GM12878 (cell line): ENCODE measurements around the gene KATNB1. TPM values are rescaled to one million over a fixed set of nuclear protein-coding genes. Genes with fewer than 3 reads are reported as not detected.

Experiments
- ASH2L ChIP-seq: fragments of 300-600, 200-600 bp; sonication (generic); IDR thresholded peaks from 2 replicates; pipeline ENCODE4 v1.6.1; 2017; ENCODE audit warnings: low read depth, mild to moderate bottlenecking, borderline replicate concordance
- ATF7 ChIP-seq: fragments of 450-650 bp; IDR thresholded peaks from 2 replicates; pipeline ENCODE4 v1.6.1; 2016; ENCODE audit warnings: low read depth, mild to moderate bottlenecking
- CBX5 ChIP-seq: sonication (generic); IDR thresholded peaks from 2 replicates; pipeline ENCODE4 v1.6.1; 2016; ENCODE audit warnings: low read depth, moderate library complexity, mild to moderate bottlenecking, inconsistent platforms
- EP300 ChIP-seq, 2 experiments: fragments of 150-350 bp in 1 of 2; IDR thresholded peaks; 2 replicates each; pipeline ENCODE4 v1.6.1; 2011 to 2012; ENCODE audit warnings: low read depth in 2 of 2, low read length in 2 of 2, borderline replicate concordance in 1 of 2, improper control_type of control experiment in 1 of 2, inconsistent platforms in 1 of 2; ENCODE audit not compliant: control insufficient read depth in 1 of 2
- POLR2AphosphoS2 ChIP-seq: IDR thresholded peaks from 2 replicates; pipeline ENCODE4 v1.6.1; 2011; ENCODE audit warnings: low read depth, mild to moderate bottlenecking, low read length, improper control_type of control experiment, moderate library complexity
- POLR2AphosphoS5 ChIP-seq: IDR thresholded peaks from 2 replicates; pipeline ENCODE4 v1.6.1; 2011; ENCODE audit warnings: mild to moderate bottlenecking, low read length, inconsistent platforms
- RUNX3 ChIP-seq: IDR thresholded peaks from 2 replicates; pipeline ENCODE4 v1.6.1; 2012; ENCODE audit warnings: low read length, inconsistent platforms
- SIX5 ChIP-seq: IDR thresholded peaks from 2 replicates; pipeline ENCODE4 v1.6.1; 2011; ENCODE audit warnings: mild to moderate bottlenecking, low read depth, low read length, moderate library complexity; ENCODE audit not compliant: severe bottlenecking
- SUZ12 ChIP-seq: fragments of 200-600 bp; sonication (generic); IDR thresholded peaks from one replicate; pipeline ENCODE4 v1.6.1; 2018; ENCODE audit warnings: antibody characterized with exemption, mild to moderate bottlenecking; ENCODE audit not compliant: unreplicated experiment
- ZSCAN29 ChIP-seq: fragments of 450-650 bp; IDR thresholded peaks from 2 replicates; pipeline ENCODE4 v1.6.1; 2017; ENCODE audit warnings: mild to moderate bottlenecking, moderate library complexity
- ZZZ3 ChIP-seq: IDR thresholded peaks from 2 replicates; pipeline ENCODE4 v1.6.1; 2011; ENCODE audit warnings: low read depth; ENCODE audit not compliant: control insufficient read depth, insufficient read length
- polyA plus RNA-seq, 11 experiments: library from polyadenylated mRNA; depleted of rRNA in 4 of 11; unstranded in 6 of 11; stranded (reverse) in 5 of 11; fragments of >200 nt; fragmentation: Nextera tagmentation in 4 of 11; fragmentation: Illumina TruSeq in 1 of 11; extraction: Ambion mirVana in 4 of 11; extraction: Trizol in 1 of 11; gene quantifications; 1 replicate in 1 of 11; 2 replicates in 10 of 11; pipeline versions ENCODE4 v1.2.1 to v1.2.3, GENCODE V29; 2011 to 2016; ENCODE audit warnings: inconsistent platforms in 2 of 11, missing spikeins in 2 of 11, low read depth in 1 of 11
- total RNA-seq, 4 experiments: library from RNA; depleted of rRNA in 3 of 4; stranded (reverse); fragments of >200 nt in 3 of 4; fragmentation: Illumina TruSeq in 1 of 4; extraction: Trizol in 1 of 4; gene quantifications; 2 replicates each; pipeline versions ENCODE4 v1.2.1 to v1.2.3, GENCODE V29; 2013 to 2021
- TF ChIP-seq, protein P1 (sequence below): fragments of 450-650 bp; IDR thresholded peaks from 2 replicates; pipeline ENCODE4 v1.6.1; 2017; ENCODE audit warnings: mild to moderate bottlenecking, low read depth, inconsistent platforms; ENCODE audit not compliant: poor library complexity, severe bottlenecking
- TF ChIP-seq, protein P2 (sequence below): fragments of 450-650 bp; conservative IDR thresholded peaks from 2 replicates; pipeline ENCODE4 v1.6.1; 2017; ENCODE audit warnings: mild to moderate bottlenecking, moderate library complexity
- TF ChIP-seq, protein P3 (sequence below): fragments of 450-650 bp; formaldehyde crosslinking; IDR thresholded peaks from 2 replicates; pipeline ENCODE4 v1.4.0; 2022; ENCODE audit warnings: mild to moderate bottlenecking, moderate library complexity
- TF ChIP-seq, protein P4 (sequence below): fragments of 150-350 bp; IDR thresholded peaks from 2 replicates; pipeline ENCODE4 v1.6.1; 2016; ENCODE audit warnings: low read depth, low read length
- TF ChIP-seq, protein P5 (sequence below): fragments of 450-650 bp; IDR thresholded peaks from 2 replicates; pipeline ENCODE4 v1.6.1; 2016; ENCODE audit warnings: mild to moderate bottlenecking

KATNB1 gene
- total and polyA plus RNA-seq, 10 of the 15 experiments (the other 5 are each of a cell fraction or from before 2014, with no cell fraction given) = 0.71 to 46.5 (median 19.5) TPM

DNA sequence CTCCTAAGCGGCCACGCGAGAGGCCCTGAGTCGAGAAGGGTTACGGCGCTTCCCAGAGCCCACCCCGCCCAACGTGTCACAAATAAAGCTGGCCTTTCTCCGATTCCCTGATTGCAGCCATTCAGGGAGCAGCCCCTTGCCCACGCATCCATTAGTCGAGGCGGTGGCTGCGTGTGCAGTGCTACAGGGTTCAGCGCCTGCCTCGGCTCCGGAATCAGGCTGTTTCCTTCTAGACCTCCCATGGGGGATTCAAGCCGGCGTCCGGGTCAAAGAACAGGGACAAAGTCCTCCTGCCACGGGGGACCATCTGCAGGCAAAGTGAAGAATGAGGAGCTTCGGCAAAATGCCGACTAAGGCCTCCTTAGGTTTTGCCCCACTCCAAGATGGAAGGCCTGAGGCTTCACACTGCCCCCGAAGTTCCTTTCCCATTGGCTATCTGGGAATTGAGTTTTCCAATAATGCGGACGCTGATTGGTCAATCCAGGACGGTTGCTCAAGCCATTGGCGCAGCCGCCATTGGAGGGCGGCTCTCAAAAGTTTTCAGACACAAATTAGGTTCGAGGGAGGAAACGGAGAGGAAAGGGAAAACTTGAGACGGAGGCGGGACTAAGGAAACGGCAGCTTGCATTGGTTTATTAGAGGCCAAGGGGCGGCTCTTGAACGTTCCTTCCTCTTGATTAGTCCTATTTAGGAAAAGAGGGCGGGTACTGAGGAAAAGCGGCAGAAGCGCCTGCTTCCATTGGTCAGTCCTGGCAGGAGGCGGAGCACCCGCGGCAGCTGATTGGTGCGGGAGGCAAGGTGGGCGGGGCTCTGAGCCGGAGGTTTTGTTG is 430 bp upstream of the KATNB1 start (continued):
- TF ChIP-seq, protein P1, sequence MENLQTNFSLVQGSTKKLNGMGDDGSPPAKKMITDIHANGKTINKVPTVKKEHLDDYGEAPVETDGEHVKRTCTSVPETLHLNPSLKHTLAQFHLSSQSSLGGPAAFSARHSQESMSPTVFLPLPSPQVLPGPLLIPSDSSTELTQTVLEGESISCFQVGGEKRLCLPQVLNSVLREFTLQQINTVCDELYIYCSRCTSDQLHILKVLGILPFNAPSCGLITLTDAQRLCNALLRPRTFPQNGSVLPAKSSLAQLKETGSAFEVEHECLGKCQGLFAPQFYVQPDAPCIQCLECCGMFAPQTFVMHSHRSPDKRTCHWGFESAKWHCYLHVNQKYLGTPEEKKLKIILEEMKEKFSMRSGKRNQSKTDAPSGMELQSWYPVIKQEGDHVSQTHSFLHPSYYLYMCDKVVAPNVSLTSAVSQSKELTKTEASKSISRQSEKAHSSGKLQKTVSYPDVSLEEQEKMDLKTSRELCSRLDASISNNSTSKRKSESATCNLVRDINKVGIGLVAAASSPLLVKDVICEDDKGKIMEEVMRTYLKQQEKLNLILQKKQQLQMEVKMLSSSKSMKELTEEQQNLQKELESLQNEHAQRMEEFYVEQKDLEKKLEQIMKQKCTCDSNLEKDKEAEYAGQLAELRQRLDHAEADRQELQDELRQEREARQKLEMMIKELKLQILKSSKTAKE = peak; percentile 98
- TF ChIP-seq ASH2L (no peak), EP300 (IDR thresholded peaks at IDR 0.05; ENCODE audit: borderline replicate concordance in 1 of 2, control insufficient read depth in 1 of 2, low read depth in 2 of 2, low read length in 2 of 2) (no peak), SIX5 (peak; percentile 85), POLR2AphosphoS5 (peak; percentile 84), ATF7 (peak; percentile 64), ZZZ3 (no peak), RUNX3 (peak; percentile 52; the same call in 1 of the 2 replicates), CBX5 (no peak), SUZ12 (no peak), POLR2AphosphoS2 (no peak), ZSCAN29 (no peak)
- TF ChIP-seq, protein P2, sequence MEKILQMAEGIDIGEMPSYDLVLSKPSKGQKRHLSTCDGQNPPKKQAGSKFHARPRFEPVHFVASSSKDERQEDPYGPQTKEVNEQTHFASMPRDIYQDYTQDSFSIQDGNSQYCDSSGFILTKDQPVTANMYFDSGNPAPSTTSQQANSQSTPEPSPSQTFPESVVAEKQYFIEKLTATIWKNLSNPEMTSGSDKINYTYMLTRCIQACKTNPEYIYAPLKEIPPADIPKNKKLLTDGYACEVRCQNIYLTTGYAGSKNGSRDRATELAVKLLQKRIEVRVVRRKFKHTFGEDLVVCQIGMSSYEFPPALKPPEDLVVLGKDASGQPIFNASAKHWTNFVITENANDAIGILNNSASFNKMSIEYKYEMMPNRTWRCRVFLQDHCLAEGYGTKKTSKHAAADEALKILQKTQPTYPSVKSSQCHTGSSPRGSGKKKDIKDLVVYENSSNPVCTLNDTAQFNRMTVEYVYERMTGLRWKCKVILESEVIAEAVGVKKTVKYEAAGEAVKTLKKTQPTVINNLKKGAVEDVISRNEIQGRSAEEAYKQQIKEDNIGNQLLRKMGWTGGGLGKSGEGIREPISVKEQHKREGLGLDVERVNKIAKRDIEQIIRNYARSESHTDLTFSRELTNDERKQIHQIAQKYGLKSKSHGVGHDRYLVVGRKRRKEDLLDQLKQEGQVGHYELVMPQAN = peak; percentile 37; the same call in 1 of the 2 replicates
- TF ChIP-seq, protein P3, sequence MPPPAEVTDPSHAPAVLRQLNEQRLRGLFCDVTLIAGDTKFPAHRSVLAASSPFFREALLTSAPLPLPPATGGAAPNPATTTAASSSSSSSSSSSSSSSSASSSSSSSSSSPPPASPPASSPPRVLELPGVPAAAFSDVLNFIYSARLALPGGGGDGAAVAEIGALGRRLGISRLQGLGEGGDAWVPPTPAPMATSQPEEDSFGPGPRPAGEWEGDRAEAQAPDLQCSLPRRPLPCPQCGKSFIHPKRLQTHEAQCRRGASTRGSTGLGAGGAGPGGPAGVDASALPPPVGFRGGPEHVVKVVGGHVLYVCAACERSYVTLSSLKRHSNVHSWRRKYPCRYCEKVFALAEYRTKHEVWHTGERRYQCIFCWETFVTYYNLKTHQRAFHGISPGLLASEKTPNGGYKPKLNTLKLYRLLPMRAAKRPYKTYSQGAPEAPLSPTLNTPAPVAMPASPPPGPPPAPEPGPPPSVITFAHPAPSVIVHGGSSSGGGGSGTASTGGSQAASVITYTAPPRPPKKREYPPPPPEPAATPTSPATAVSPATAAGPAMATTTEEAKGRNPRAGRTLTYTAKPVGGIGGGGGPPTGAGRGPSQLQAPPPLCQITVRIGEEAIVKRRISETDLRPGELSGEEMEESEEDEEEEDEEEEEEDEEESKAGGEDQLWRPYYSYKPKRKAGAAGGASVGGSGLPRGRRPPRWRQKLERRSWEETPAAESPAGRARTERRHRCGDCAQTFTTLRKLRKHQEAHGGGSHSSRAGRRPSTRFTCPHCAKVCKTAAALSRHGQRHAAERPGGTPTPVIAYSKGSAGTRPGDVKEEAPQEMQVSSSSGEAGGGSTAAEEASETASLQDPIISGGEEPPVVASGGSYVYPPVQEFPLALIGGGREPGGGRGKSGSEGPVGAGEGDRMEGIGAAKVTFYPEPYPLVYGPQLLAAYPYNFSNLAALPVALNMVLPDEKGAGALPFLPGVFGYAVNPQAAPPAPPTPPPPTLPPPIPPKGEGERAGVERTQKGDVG = no peak
- TF ChIP-seq, protein P4, sequence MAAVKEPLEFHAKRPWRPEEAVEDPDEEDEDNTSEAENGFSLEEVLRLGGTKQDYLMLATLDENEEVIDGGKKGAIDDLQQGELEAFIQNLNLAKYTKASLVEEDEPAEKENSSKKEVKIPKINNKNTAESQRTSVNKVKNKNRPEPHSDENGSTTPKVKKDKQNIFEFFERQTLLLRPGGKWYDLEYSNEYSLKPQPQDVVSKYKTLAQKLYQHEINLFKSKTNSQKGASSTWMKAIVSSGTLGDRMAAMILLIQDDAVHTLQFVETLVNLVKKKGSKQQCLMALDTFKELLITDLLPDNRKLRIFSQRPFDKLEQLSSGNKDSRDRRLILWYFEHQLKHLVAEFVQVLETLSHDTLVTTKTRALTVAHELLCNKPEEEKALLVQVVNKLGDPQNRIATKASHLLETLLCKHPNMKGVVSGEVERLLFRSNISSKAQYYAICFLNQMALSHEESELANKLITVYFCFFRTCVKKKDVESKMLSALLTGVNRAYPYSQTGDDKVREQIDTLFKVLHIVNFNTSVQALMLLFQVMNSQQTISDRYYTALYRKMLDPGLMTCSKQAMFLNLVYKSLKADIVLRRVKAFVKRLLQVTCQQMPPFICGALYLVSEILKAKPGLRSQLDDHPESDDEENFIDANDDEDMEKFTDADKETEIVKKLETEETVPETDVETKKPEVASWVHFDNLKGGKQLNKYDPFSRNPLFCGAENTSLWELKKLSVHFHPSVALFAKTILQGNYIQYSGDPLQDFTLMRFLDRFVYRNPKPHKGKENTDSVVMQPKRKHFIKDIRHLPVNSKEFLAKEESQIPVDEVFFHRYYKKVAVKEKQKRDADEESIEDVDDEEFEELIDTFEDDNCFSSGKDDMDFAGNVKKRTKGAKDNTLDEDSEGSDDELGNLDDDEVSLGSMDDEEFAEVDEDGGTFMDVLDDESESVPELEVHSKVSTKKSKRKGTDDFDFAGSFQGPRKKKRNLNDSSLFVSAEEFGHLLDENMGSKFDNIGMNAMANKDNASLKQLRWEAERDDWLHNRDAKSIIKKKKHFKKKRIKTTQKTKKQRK = peak; percentile 90
- TF ChIP-seq, protein P5, sequence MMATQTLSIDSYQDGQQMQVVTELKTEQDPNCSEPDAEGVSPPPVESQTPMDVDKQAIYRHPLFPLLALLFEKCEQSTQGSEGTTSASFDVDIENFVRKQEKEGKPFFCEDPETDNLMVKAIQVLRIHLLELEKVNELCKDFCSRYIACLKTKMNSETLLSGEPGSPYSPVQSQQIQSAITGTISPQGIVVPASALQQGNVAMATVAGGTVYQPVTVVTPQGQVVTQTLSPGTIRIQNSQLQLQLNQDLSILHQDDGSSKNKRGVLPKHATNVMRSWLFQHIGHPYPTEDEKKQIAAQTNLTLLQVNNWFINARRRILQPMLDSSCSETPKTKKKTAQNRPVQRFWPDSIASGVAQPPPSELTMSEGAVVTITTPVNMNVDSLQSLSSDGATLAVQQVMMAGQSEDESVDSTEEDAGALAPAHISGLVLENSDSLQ = peak; percentile 74; the same call in 1 of the 2 replicates
